Vagina (tissue), 1 donor: ENCODE data around the gene UNC5B. TPM values are rescaled to one million over a fixed set of nuclear protein-coding genes. Genes with fewer than 3 reads are reported as not detected.

Experiments used
- total RNA-seq: library from RNA; depleted of rRNA; stranded (reverse); fragments of >200 nt; gene quantifications from one replicate; pipeline ENCODE4 v1.2.3, GENCODE V29; 2016

The UNC5B gene
- total RNA-seq, 1 donor from 2014 or later, result 24.3 TPM

Other genes starting within 250 kb of the UNC5B start
- gene SLC29A3, start 106.7 kb downstream of the UNC5B start, total RNA-seq, result 7.6 TPM
- 10.3 TPM for gene CDH23, start 184.3 kb downstream of the UNC5B start, total RNA-seq